Endodermal cell (in vitro differentiated cells): ENCODE data around the gene GRID1. TPM values are rescaled to one million over a fixed set of nuclear protein-coding genes. Genes with fewer than 3 reads are reported as not detected.

Source experiments
- DNase-seq: peaks from one replicate; pipeline ENCODE4 v3.0.0-alpha.2; 2017
- H3K27ac ChIP-seq: 2 replicates; pipeline ENCODE4 v1.5.1; 2013; ENCODE audit warnings: mild to moderate bottlenecking, low read depth, low read length, moderate library complexity
- H3K27me3 ChIP-seq: 2 replicates; pipeline ENCODE4 v1.6.1; 2013; ENCODE audit warnings: mild to moderate bottlenecking, low read length, moderate library complexity; ENCODE audit not compliant: insufficient read depth, control insufficient read depth, poor library complexity, severe bottlenecking
- H3K36me3 ChIP-seq: 2 replicates; pipeline ENCODE4 v1.7.0; 2013; ENCODE audit warnings: mild to moderate bottlenecking, low read length, moderate library complexity; ENCODE audit not compliant: control insufficient read depth, insufficient read depth
- H3K4me1 ChIP-seq: one replicate; pipeline ENCODE4 v1.7.0; 2013; ENCODE audit warnings: low read length; ENCODE audit not compliant: control insufficient read depth, insufficient read depth
- H3K4me3 ChIP-seq: 2 replicates; pipeline ENCODE4 v1.5.1; 2013; ENCODE audit warnings: mild to moderate bottlenecking, low read length, moderate library complexity
- H3K9ac ChIP-seq: 2 replicates; pipeline ENCODE4 v1.6.1; 2013; ENCODE audit warnings: mild to moderate bottlenecking, low read length, moderate library complexity; ENCODE audit not compliant: poor library complexity, severe bottlenecking; ENCODE audit errors: extremely low read depth
- H3K9me3 ChIP-seq: 2 replicates; pipeline ENCODE4 v1.6.1; 2013; ENCODE audit warnings: mild to moderate bottlenecking, low read length, moderate library complexity; ENCODE audit not compliant: control insufficient read depth
- H3K27ac Mint-ChIP-seq: 2 replicates; pipeline ENCODE4 v1.8.0; 2020; ENCODE audit warnings: mixed read lengths
- H3K27me3 Mint-ChIP-seq: 2 replicates; pipeline ENCODE4 v1.8.0; 2021; ENCODE audit warnings: mild to moderate bottlenecking, mixed read lengths; ENCODE audit not compliant: insufficient read depth
- H3K36me3 Mint-ChIP-seq: 2 replicates; pipeline ENCODE4 v1.8.0; 2020; ENCODE audit warnings: low read depth, mixed read lengths
- H3K4me1 Mint-ChIP-seq: 2 replicates; pipeline ENCODE4 v1.8.0; 2020; ENCODE audit warnings: mixed read lengths
- H3K4me3 Mint-ChIP-seq: 2 replicates; pipeline ENCODE4 v1.8.0; 2020; ENCODE audit warnings: mild to moderate bottlenecking, moderate library complexity, mixed read lengths
- H3K9me3 Mint-ChIP-seq: 2 replicates; pipeline ENCODE4 v1.8.0; 2020; ENCODE audit warnings: mild to moderate bottlenecking, mixed read lengths
- CTCF ChIP-seq: fragments of 200-600 bp; sonication (generic); conservative IDR thresholded peaks from 2 replicates; pipeline ENCODE4 v1.5.0; 2021; ENCODE audit warnings: antibody characterized with exemption, mild to moderate bottlenecking
- WGBS, 2 experiments: methylation state at CpG; one replicate each; pipeline versions ENCODE4 v1.1.5 to v1.1.7; 2013; ENCODE audit warnings: missing lambda C conversion rate in 2 of 2, mixed read lengths in 1 of 2; ENCODE audit not compliant: insufficient coverage in 1 of 2, insufficient read length in 1 of 2; 5-methylcytosine and 5-hydroxymethylcytosine counted together
- total RNA-seq, 2 donors: library from RNA; stranded (reverse); fragmentation: NEBNext Ultra II Directional in 1 of 2; extraction: Animal tissue kit (Norgen Biotek cat#: 25700) in 1 of 2; gene quantifications; 2 replicates in 1 of 2; 3 replicates in 1 of 2; pipeline ENCODE4 v1.2.1, GENCODE V29; 2021

GRID1 gene
- total RNA-seq, 2 donors from 2014 or later, result 0.13 to 0.53 TPM

GRCh38 chr10:86311190-86311589, 55.4 kb downstream of the GRID1 start:
- Mint-ChIP-seq H3K27me3 (peaks cover 15% of the 10 kb centered on the region), H3K9me3 (no peaks in the 10 kb centered on the region), H3K4me1 (no peaks in the 10 kb centered on the region), H3K36me3 (no peaks in the 10 kb centered on the region), H3K4me3 (no peak overlapping the region), H3K27ac (no peak overlapping the region)
- DNase-seq, result peak; percentile 18
- H3K27me3 ChIP-seq, result peaks cover 6% of the 10 kb centered on the region
- no peaks in the 10 kb centered on the region for H3K36me3 ChIP-seq
- no peak overlapping the region for H3K9ac ChIP-seq
- no peak overlapping the region for H3K4me3 ChIP-seq
- no peak overlapping the region for H3K27ac ChIP-seq
- TF ChIP-seq CTCF, result no peak
- H3K9me3 ChIP-seq, result no peaks in the 10 kb centered on the region
- WGBS, 2 experiments, result 84 to 100% methylated on average over 2 to 3 of the region's 3 CpGs
- no peaks in the 10 kb centered on the region for H3K4me1 ChIP-seq

- no peak for TF ChIP-seq CTCF
- peaks cover under 1% of the 10 kb centered on the region for H3K4me1 ChIP-seq
- WGBS, 2 experiments, result 60 to 80% methylated on average over 1 of the region's 1 CpG
- Mint-ChIP-seq H3K4me3 (no peak overlapping the region), H3K4me1 (no peaks in the 10 kb centered on the region), H3K36me3 (no peaks in the 10 kb centered on the region), H3K27me3 (peaks cover 15% of the 10 kb centered on the region), H3K27ac (no peak overlapping the region), H3K9me3 (no peaks in the 10 kb centered on the region)
- H3K27ac ChIP-seq, result no peak overlapping the region
- H3K36me3 ChIP-seq, result no peaks in the 10 kb centered on the region
- peak; percentile 18 for DNase-seq
- H3K4me3 ChIP-seq, result no peak overlapping the region
- H3K9me3 ChIP-seq, result no peaks in the 10 kb centered on the region
- H3K27me3 ChIP-seq, result peaks cover 6% of the 10 kb centered on the region
- H3K9ac ChIP-seq, result no peak overlapping the region
Measured at GRCh38 chr10:86310702-86311101, 55.9 kb downstream of the GRID1 start.

- 97 to 100% methylated on average over 2 of the region's 2 CpGs for WGBS, 2 experiments
- peaks cover 5% of the 10 kb centered on the region for H3K4me1 ChIP-seq
- Mint-ChIP-seq H3K9me3 (no peaks in the 10 kb centered on the region), H3K27ac (no peak overlapping the region), H3K4me1 (peaks cover 1% of the 10 kb centered on the region), H3K36me3 (no peaks in the 10 kb centered on the region), H3K4me3 (no peak overlapping the region), H3K27me3 (peaks cover 15% of the 10 kb centered on the region)
- TF ChIP-seq CTCF, result no peak
- DNase-seq, result peak; percentile 7
- H3K9ac ChIP-seq, result no peak overlapping the region
- H3K27ac ChIP-seq, result no peak overlapping the region
- no peaks in the 10 kb centered on the region for H3K9me3 ChIP-seq
- H3K4me3 ChIP-seq, result no peak overlapping the region
- H3K27me3 ChIP-seq, result peaks cover 6% of the 10 kb centered on the region
- no peaks in the 10 kb centered on the region for H3K36me3 ChIP-seq
Measured at GRCh38 chr10:86310291-86310690, 56.3 kb downstream of the GRID1 start.
